DMS153 treated with DMSO at 0.1 percent for 48 hours (cell line): ENCODE results near the gene CYP4B1.
"Not testable (repeated sequence)": the region's sequence is repeated elsewhere in the genome, so short reads cannot be mapped to it uniquely, and the experiment has no call there.

Experiments used
- DNase-seq: peaks from one replicate; lab custom pipeline; 2025; ENCODE audit not compliant: unreplicated experiment; lab: John Stamatoyannopoulos, UW

Gene CYP4B1

DNA sequence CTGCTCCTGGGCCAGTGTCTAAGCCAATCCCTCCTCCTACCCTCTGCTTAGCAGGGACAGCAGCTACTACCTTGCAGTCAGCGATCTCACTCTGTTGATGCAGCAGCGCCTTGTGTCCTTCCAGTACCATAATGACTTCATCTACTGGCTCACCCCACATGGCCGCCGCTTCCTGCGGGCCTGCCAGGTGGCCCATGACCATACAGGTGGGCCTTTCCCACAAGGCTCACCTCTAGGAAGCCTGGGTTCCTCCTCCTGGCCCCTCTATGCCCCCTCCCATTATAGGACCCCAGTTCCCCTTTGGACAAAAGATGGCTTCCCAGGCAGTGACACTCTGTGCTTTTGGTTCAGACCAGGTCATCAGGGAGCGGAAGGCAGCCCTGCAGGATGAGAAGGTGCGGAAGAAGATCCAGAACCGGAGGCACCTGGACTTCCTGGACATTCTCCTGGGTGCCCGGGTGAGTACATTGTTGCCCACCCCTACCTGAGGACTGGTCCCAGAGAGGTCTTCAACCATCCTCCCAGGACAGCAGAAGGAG is 15.1 kb downstream of the CYP4B1 start:
- DNase-seq, result no peak

DNA sequence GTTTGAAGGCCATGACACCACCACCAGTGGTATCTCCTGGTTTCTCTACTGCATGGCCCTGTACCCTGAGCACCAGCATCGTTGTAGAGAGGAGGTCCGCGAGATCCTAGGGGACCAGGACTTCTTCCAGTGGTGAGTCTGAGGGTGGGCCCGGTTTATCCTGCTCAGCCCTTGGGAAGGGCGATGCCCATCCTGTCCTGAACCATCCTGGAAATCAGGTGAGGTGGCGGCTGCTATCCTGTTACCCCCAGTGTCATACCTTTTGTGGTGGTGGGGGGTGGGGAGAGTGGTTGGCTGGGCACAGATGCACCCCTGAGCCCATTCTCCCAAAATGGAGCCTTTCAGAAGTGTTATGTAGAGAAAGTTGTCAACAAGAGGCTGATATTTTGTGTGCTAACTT is 16.3 kb downstream of the CYP4B1 start:
- DNase-seq, result no peak

DNA sequence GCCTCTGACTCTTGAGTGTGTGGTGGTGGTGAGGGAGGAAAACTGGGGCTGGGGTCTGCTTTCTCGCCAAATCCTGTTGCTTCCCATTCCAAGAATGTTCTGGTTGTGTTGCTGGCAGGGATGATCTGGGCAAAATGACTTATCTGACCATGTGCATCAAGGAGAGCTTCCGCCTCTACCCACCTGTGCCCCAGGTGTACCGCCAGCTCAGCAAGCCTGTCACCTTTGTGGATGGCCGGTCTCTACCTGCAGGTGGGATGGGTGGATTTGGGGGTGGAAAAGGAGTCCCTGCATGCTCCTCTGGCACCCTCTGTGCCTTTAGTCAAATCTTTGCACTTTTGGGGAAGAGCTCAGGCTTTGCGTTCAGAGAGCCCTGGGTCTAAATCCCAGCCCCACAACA is 18.1 kb downstream of the CYP4B1 start:
- no peak for DNase-seq

DNA sequence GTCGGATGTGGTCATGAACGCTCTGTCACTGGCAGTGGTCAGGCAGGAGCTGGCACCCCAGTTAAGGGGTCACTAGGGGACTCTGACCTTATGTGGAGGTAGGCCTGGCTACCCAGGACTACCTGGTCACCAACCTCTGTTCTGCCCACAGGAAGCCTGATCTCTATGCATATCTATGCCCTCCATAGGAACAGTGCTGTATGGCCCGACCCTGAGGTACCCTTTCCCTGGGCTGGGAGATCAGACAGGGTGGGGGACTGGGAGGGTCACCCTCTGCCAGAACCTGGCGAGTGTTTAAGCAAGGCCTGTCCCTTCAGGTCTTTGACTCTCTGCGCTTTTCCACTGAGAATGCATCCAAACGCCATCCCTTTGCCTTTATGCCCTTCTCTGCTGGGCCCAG is 19.0 kb downstream of the CYP4B1 start:
- DNase-seq, result no peak

DNA sequence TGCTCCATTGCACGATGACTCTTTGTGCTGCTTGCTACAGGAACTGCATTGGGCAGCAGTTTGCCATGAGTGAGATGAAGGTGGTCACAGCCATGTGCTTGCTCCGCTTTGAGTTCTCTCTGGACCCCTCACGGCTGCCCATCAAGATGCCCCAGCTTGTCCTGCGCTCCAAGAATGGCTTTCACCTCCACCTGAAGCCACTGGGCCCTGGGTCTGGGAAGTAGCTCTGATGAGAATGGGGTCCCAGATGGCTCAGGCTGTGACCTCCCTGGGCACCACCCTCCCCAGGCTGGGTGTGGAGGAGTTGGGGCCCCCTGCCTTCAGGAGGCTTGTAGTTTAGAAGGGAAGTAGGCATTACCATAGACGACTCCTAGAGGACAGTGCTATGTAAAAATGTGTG is 19.7 kb downstream of the CYP4B1 start:
- no peak for DNase-seq

DNA sequence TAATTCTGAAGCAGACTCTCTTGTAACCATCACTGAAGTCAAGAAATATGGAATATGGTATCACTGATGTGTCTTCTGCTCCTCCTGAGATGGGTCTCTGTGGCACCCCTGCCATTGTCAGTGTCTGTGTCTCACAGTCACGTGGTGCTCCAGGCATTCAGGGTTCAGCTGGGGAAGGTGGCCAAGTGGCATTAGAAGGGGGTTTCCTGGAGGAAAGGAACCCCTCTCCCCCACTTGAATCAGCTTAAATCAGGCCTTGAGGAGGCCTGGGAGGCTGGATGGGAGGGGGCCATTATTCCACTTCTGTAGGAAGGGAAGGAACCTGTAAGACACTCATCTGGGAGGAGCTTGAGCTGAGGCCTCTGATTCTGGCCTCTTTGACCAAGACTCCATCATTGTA is 20.5 kb downstream of the CYP4B1 start:
- DNase-seq, result no peak

DNA sequence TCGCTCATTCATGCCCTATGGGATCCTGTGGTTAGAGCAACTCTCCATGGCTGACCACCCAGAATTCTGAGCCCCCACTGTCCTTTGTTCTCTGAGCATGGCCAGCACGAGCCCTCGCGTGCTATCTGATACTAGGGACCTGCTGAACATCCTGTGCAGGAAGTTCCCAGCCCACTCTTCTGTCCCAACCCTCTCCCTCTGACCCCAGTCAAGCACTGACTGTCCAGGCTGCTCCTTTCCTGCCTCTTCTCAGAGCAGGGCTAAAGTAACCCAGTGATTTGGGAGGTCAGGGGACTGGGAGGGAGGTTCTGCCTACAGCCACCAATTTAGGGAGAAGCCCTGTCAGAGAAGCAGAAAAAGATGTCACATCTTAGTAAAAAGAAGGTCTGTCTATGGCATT is 21.2 kb downstream of the CYP4B1 start:
- no peak for DNase-seq

DNA sequence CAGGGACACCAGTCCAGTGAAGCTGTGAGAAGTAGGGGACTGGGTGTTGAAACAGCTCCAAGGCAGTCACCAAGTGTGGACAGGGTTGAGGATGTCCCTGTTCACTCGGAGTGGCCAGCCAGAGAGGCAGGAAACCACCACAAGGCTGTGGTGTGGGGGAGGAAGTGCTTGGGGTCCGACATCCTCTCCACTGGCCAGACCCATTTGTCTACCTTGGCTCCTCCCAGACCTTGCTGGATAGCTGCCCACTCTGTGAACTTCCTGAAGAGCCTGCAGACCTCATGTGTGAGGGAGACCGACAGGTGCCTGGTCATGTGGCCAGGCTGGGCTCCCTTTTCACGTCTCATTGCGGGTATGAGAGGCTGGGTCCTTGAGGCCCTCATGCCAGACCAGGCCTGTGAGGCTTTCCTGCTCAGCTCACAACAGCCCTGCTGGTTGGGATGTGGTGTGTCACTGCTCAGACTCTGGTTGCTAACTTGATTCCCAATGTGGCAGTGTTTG is 21.8 kb downstream of the CYP4B1 start:
- no peak for DNase-seq

DNA sequence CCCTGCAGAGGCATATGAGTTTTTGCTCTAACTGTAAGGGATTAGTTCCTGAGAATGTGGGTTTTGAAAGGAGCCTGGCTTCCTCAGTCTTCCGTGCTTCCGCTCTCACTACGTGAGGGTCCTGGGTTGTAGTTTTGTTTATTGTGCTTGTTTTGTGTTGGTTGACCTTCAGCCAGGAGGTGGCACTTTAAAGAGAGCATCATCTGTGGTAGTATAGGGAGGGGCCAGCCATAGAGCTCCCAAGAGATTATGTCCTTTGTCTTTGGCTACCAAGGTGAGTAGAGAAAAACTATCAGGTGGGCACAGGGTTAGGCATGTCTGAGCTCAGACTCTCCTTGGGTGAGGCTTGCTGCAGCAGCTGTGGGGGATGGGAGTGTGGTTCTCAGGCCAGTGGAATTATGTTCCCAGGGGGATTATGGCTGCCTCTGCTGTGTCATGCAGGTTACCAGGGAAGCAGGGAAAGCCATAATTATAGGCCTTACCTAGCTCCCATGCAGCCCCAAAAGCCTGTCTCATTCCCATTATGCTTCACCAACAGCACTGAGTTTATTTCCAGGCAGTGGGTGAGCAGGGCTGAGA is 23.5 kb downstream of the CYP4B1 start:
- peak; percentile 79 for DNase-seq

DNA sequence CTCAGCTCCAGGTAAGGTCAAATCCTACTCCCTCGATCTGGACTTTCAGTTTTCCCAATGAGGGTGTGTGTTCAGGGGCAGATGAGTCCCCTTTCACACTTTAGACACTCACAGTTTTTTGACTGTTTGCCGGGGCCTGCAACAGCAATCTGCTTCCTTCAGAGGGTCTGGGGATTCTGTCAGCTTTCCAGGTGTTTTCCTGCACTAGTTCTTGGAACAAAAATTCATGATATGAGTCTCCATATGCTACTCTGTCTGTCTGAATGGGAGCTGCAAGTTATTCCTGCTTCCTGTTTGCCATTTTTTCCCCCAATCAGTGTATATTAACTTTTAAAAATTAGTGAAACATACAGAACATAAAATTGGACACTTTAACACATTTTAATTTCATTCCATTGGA is 24.3 kb downstream of the CYP4B1 start:
- no peak for DNase-seq

DNA sequence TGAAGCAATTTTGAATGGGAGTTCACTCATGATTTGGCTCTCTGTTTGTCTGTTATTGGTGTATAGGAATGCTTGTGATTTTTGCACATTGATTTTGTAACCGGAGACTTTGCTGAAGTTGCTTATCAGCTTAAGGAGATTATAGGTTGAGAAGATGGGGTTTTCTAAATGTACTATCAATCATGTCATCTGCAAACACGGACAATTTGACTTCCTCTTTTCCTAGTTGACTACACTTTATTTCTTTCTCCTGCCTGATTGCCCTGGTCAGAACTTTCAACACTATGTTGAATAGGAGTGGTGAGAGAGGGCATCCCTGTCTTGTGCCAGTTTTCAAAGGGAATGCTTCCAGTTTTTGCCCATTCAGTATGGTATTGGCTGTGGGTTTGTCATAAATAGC is 28.0 kb downstream of the CYP4B1 start:
- DNase-seq, result not testable (repeated sequence)

DNA sequence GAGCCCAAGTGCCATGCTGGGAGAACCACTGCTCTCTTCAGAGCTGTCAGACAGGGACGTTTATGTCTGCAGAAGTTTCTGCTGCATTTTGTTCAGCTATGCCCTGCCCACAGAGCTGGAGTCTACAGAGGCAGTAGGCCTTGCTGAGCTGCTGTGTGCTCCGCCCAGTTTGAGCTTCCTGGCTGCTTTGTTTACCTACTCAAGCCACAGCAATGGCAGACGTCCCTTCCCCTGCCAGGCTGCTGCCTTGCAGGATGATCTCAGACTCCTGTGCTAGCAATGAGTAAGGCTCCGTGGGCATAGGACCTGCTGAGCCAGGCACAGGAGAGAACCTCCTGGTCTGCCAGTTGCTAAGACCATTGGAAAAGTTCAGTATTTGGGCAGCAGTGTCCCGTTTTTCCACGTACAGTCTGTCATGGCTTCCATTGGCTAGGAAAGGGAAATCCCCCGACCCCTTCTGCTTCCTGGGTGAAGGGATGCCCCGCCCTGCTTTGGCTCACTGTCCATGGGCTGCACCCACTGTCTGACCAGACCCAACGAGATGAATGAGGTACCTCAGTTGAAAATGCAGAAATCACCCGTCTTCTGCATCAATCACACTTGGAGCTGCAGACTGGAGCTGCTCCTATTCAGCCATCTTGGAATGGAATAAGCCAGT is 31.9 kb downstream of the CYP4B1 start:
- DNase-seq, result peak; percentile 58

DNA sequence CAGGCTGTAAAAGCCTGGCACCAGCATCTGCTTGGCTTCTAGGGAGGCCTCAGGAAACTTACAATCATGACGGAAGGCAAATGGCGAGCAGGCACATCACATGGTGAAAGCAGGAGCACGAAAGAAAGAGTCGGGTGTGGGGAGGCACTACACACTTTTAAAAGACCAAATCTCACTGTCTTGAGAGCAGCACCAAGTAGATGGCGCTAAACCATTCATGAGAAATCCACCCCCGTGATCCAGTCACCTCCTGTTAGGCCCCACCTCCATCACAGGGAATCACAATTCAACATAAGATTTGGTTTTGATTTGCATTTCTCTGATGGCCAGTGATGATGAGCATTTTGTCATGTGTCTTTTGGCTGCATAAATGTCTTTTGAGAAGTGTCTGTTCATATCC is 36.6 kb downstream of the CYP4B1 start:
- DNase-seq, result not testable (repeated sequence)

DNA sequence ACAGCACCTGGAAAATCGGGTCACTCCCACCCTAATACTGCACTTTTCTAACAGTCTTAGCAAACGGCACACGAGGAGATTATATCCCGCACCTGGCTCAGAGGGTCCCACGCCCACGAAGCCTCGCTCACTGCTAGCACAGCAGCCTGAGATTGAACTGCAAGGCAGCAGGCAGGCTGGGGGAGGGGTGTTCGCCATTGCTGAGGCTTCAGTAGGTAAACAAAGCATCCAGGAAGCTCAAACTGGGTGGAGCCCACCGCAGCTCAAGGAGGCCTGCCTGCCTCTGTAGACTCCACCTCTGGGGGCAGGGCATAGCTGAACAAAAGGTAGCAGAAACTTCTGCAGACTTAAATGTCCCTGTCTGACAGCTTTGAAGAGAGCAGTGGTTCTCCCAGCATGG is 47.5 kb downstream of the CYP4B1 start:
- not testable (repeated sequence) for DNase-seq

DNA sequence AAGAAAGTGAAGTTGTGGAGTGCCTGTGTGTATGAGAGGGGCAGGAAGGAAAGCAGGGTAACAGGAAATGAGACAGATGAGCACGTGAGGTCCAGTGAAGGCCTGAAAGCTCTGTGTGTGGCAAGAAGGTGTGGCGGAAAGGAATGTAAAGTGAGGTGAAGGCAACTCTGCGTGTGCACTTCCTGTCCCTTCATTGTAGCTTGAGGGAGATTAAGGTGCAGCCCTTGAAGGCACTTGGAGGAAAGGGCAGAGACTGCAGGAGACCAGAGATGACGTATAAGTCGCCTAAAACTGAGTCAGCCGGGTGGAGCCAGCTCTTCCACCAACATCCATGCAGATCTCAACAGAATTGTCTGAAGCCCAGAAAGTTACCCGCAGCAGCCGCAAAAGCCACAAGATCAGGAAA is 58.8 kb downstream of the CYP4B1 start:
- DNase-seq, result not testable (repeated sequence)

DNA sequence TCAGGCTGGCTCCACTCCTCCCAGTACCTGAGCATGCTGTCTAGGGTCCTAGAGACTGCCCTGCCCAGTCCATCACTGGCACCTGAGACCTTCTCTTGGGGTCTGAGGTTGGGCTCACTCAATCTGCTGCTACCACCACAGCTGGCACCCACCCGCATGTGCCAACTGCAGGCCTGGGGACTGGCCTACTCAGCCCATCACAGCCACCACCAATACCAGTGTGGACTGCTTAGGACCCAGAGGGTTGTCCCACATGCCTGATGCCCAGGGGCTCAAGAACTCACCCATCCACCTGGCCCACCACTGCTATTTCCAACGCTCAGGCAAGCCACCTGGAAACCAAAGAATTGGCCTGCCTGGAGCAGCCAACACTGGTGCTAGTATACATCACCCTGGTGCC is 63.5 kb downstream of the CYP4B1 start:
- DNase-seq, result no peak
